GF-D8 (cell line): ENCODE data around the gene IMMP2L.
A peak's percentile ranks its signal among the peaks of the same experiment; 100 is the strongest.
"Not testable (repeated sequence)": the region's sequence is repeated elsewhere in the genome, so short reads cannot be mapped to it uniquely, and the experiment has no call there.

Experiments used
- DNase-seq: peaks from one replicate; lab custom pipeline; 2025; lab: John Stamatoyannopoulos, UW

IMMP2L gene

GRCh38 chr7:111508387-111508786 lies 53.9 kb downstream of the IMMP2L start:
- no peak for DNase-seq

GRCh38 chr7:111505422-111505821 lies 56.9 kb downstream of the IMMP2L start:
- not testable (repeated sequence) for DNase-seq

GRCh38 chr7:111501799-111502198 lies 60.5 kb downstream of the IMMP2L start:
- not testable (repeated sequence) for DNase-seq

- no peak for DNase-seq
Measured at GRCh38 chr7:111499027-111499426, 63.3 kb downstream of the IMMP2L start.

- no peak for DNase-seq
Measured at GRCh38 chr7:111498391-111499007, 63.8 kb downstream of the IMMP2L start.

GRCh38 chr7:111495173-111495810 lies 67.0 kb downstream of the IMMP2L start:
- DNase-seq, result no peak

GRCh38 chr7:111492234-111492633 lies 70.1 kb downstream of the IMMP2L start:
- no peak for DNase-seq

GRCh38 chr7:111486472-111487142 lies 75.7 kb downstream of the IMMP2L start:
- DNase-seq, result peak; percentile 27

- no peak for DNase-seq
Measured at GRCh38 chr7:111485701-111486380, 76.5 kb downstream of the IMMP2L start.

- DNase-seq, result no peak
Measured at GRCh38 chr7:111483078-111483477, 79.2 kb downstream of the IMMP2L start.

- no peak for DNase-seq
Measured at GRCh38 chr7:111477462-111478225, 84.6 kb downstream of the IMMP2L start.

- DNase-seq, result no peak
Measured at GRCh38 chr7:111476586-111477293, 85.6 kb downstream of the IMMP2L start.

GRCh38 chr7:111475959-111476358 lies 86.3 kb downstream of the IMMP2L start:
- no peak for DNase-seq

GRCh38 chr7:111475419-111475748 lies 86.9 kb downstream of the IMMP2L start:
- DNase-seq, result no peak

- no peak for DNase-seq
Measured at GRCh38 chr7:111474723-111475418, 87.4 kb downstream of the IMMP2L start.

- DNase-seq, result no peak
Measured at GRCh38 chr7:111473449-111474198, 88.7 kb downstream of the IMMP2L start.

GRCh38 chr7:111470998-111471397 lies 91.3 kb downstream of the IMMP2L start:
- no peak for DNase-seq

GRCh38 chr7:111469894-111470293 lies 92.4 kb downstream of the IMMP2L start:
- not testable (repeated sequence) for DNase-seq

GRCh38 chr7:111465774-111466173 lies 96.5 kb downstream of the IMMP2L start:
- not testable (repeated sequence) for DNase-seq

GRCh38 chr7:111460695-111461094 lies 101.6 kb downstream of the IMMP2L start:
- DNase-seq, result no peak
